H1 (cell line): Measurements from ENCODE around the gene SMIM35. TPM values are rescaled to one million over a fixed set of nuclear protein-coding genes. Genes with fewer than 3 reads are reported as not detected.

Source experiments
- CTCF ChIA-PET: fragments of 300-600 bp; sonication (Branson Sonifier 250); formaldehyde crosslinking; loops from one replicate; lab custom pipeline; 2021; ENCODE audit not compliant: partially characterized antibody; lab: Charles Lee
- POLR2A ChIA-PET: fragments of 300-600 bp; sonication (Branson Sonifier 250); formaldehyde crosslinking; loops from one replicate; lab custom pipeline; 2021; ENCODE audit warnings: inconsistent platforms; ENCODE audit not compliant: partially characterized antibody; lab: Charles Lee
- DNase-seq, 2 experiments: peaks; one replicate each; pipeline versions ENCODE4 v3.0.0 to v3.0.0-alpha.2; 2010 to 2022; ENCODE audit warnings: low spot score in 2 of 2, low read depth in 1 of 2, mixed read lengths in 1 of 2
- FAIRE-seq: peaks from 2 replicates; lab custom pipeline; 2011; peaks lifted over from hg19 to GRCh38; lab: Jason Lieb, UNC
- H2AFZ ChIP-seq: 2 replicates; pipeline ENCODE4 v1.8.1; 2012; ENCODE audit warnings: low read length, inconsistent platforms
- H2AK5ac ChIP-seq: 2 replicates; pipeline ENCODE4 v1.6.1; 2013; ENCODE audit warnings: low read depth, low read length
- H2BK120ac ChIP-seq: replicated peaks from 2 replicates; pipeline ENCODE3; 2013; ENCODE audit warnings: low read depth, low read length, inconsistent platforms
- H2BK12ac ChIP-seq: 2 replicates; pipeline ENCODE4 v1.6.1; 2013; ENCODE audit warnings: low read depth, low read length
- H2BK15ac ChIP-seq: 2 replicates; pipeline ENCODE4 v1.6.1; 2013; ENCODE audit warnings: low read length
- H2BK20ac ChIP-seq: 2 replicates; pipeline ENCODE4 v1.6.1; 2013; ENCODE audit warnings: low read length
- H2BK5ac ChIP-seq: 2 replicates; pipeline ENCODE4 v1.6.1; 2013; ENCODE audit warnings: low read depth, low read length
- H3K14ac ChIP-seq: 2 replicates; pipeline ENCODE4 v1.6.1; 2013; ENCODE audit warnings: inconsistent platforms; ENCODE audit not compliant: insufficient read length
- H3K18ac ChIP-seq: 2 replicates; pipeline ENCODE4 v1.6.1; 2013; ENCODE audit warnings: low read length; ENCODE audit errors: extremely low read depth
- H3K23ac ChIP-seq: 2 replicates; pipeline ENCODE4 v1.6.1; 2013; ENCODE audit warnings: inconsistent platforms; ENCODE audit not compliant: insufficient read length
- H3K23me2 ChIP-seq: 2 replicates; pipeline ENCODE4 v1.6.1; 2013; ENCODE audit warnings: low read depth, low read length
- H3K27ac ChIP-seq: 2 replicates; pipeline ENCODE4 v1.6.1; 2011; ENCODE audit warnings: low read depth, low read length, inconsistent platforms
- H3K27me3 ChIP-seq, 4 experiments: replicated peaks in 1 of 4; 1 replicate in 1 of 4; 2 replicates in 3 of 4; pipeline versions ENCODE4 v1.6.1 to v1.8.1; 2011 to 2013; ENCODE audit warnings: low read length in 3 of 4, mild to moderate bottlenecking in 3 of 4, inconsistent platforms in 2 of 4, mixed read lengths in 2 of 4, moderate library complexity in 1 of 4; ENCODE audit not compliant: control insufficient read depth in 3 of 4, insufficient read depth in 3 of 4; ENCODE audit errors: extremely low read depth in 1 of 4
- H3K36me3 ChIP-seq, 4 experiments: 2 replicates each; pipeline versions ENCODE4 v1.6.1 to v1.8.1; 2011 to 2013; ENCODE audit warnings: mild to moderate bottlenecking in 4 of 4, low read length in 3 of 4, moderate library complexity in 2 of 4, control low read depth in 1 of 4, inconsistent platforms in 1 of 4; ENCODE audit not compliant: insufficient read depth in 4 of 4, control insufficient read depth in 2 of 4
- H3K4ac ChIP-seq: replicated peaks from 2 replicates; pipeline ENCODE3; 2013; ENCODE audit warnings: low read length, low read depth, mixed read lengths, inconsistent platforms; ENCODE audit not compliant: insufficient read length
- H3K4me1 ChIP-seq, 4 experiments: replicated peaks in 1 of 4; 1 replicate in 1 of 4; 2 replicates in 3 of 4; pipeline versions ENCODE4 v1.6.1 to v1.8.1; 2011 to 2013; ENCODE audit warnings: low read length in 3 of 4, inconsistent platforms in 2 of 4, mixed read lengths in 1 of 4; ENCODE audit not compliant: insufficient read depth in 4 of 4, control insufficient read depth in 3 of 4
- H3K4me2 ChIP-seq, 2 experiments: 2 replicates each; pipeline versions ENCODE4 v1.6.1 to v1.8.1; 2011 to 2013; ENCODE audit warnings: low read depth in 2 of 2, low read length in 2 of 2, control low read depth in 1 of 2, inconsistent platforms in 1 of 2, mild to moderate bottlenecking in 1 of 2; ENCODE audit not compliant: insufficient read depth in 1 of 2
- H3K4me3 ChIP-seq, 4 experiments: fragments of 200-600, 300-600 bp in 1 of 4; sonication (generic), shearing (Covaris generic), sonication (Bioruptor Twin) in 1 of 4; 2 replicates each; pipeline versions ENCODE4 v1.5.1 to v1.8.1; 2011 to 2016; ENCODE audit warnings: low read length in 4 of 4, low read depth in 3 of 4, control low read depth in 2 of 4, inconsistent platforms in 2 of 4, mild to moderate bottlenecking in 2 of 4, mixed read lengths in 1 of 4, moderate library complexity in 1 of 4; ENCODE audit not compliant: insufficient read depth in 2 of 4; ENCODE audit errors: extremely low read depth in 1 of 4
- H3K56ac ChIP-seq: replicated peaks from 2 replicates; pipeline ENCODE3; 2013; ENCODE audit warnings: low read depth, mild to moderate bottlenecking, mixed read lengths, low read length, inconsistent platforms; ENCODE audit not compliant: insufficient read length
- H3K79me1 ChIP-seq: 2 replicates; pipeline ENCODE4 v1.6.1; 2013; ENCODE audit warnings: low read depth, low read length, control low read depth
- H3K79me2 ChIP-seq, 2 experiments: 2 replicates each; pipeline versions ENCODE4 v1.6.1 to v1.8.1; 2012 to 2013; ENCODE audit warnings: low read length in 2 of 2, mild to moderate bottlenecking in 2 of 2, inconsistent platforms in 1 of 2; ENCODE audit not compliant: insufficient read depth in 2 of 2, control insufficient read depth in 1 of 2
- H3K9ac ChIP-seq, 4 experiments: replicated peaks in 1 of 4; 1 replicate in 1 of 4; 2 replicates in 3 of 4; pipeline versions ENCODE4 v1.6.1 to v1.8.1; 2011 to 2013; ENCODE audit warnings: low read depth in 3 of 4, low read length in 3 of 4, control low read depth in 2 of 4, mild to moderate bottlenecking in 2 of 4, moderate library complexity in 2 of 4, inconsistent platforms in 1 of 4; ENCODE audit errors: extremely low read depth in 1 of 4
- H3K9me3 ChIP-seq, 2 experiments: 2 replicates each; pipeline versions ENCODE4 v1.6.1 to v1.8.1; 2012 to 2013; ENCODE audit warnings: mild to moderate bottlenecking in 2 of 2, moderate library complexity in 2 of 2, control low read depth in 1 of 2, inconsistent platforms in 1 of 2, low read depth in 1 of 2, low read length in 1 of 2, mixed read lengths in 1 of 2; ENCODE audit not compliant: insufficient read depth in 2 of 2
- H4K20me1 ChIP-seq, 2 experiments: replicated peaks in 1 of 2; 2 replicates each; pipeline versions ENCODE3 to v1.8.1; 2011 to 2013; ENCODE audit warnings: inconsistent platforms in 2 of 2, low read length in 2 of 2, mild to moderate bottlenecking in 1 of 2; ENCODE audit not compliant: insufficient read depth in 2 of 2, control insufficient read depth in 1 of 2
- H4K5ac ChIP-seq: 2 replicates; pipeline ENCODE4 v1.6.1; 2013; ENCODE audit warnings: low read length, low read depth, mixed read lengths, inconsistent platforms; ENCODE audit not compliant: insufficient read length
- H4K8ac ChIP-seq: 2 replicates; pipeline ENCODE4 v1.8.0; 2013; ENCODE audit warnings: mild to moderate bottlenecking, moderate library complexity, low read length, inconsistent platforms; ENCODE audit not compliant: insufficient read depth; ENCODE audit errors: extremely low read depth
- H4K91ac ChIP-seq: replicated peaks from 2 replicates; pipeline ENCODE3; 2013; ENCODE audit warnings: low read length, mixed read lengths, inconsistent platforms; ENCODE audit not compliant: insufficient read length
- NANOG ChIP-seq: IDR thresholded peaks from 2 replicates; pipeline ENCODE4 v1.6.1; 2011; ENCODE audit warnings: low read length, low read depth, mild to moderate bottlenecking, inconsistent platforms; ENCODE audit not compliant: insufficient read depth, poor library complexity, severe bottlenecking
- SIN3A ChIP-seq, 2 experiments: IDR thresholded peaks in 1 of 2; conservative IDR thresholded peaks in 1 of 2; 2 replicates each; pipeline ENCODE4 v1.6.1; 2011 to 2012; ENCODE audit warnings: low read length in 2 of 2, improper control_type of control experiment in 1 of 2, low read depth in 1 of 2, mild to moderate bottlenecking in 1 of 2
- SP1 ChIP-seq: IDR thresholded peaks from 2 replicates; pipeline ENCODE4 v1.6.1; 2011; ENCODE audit warnings: low read depth, low read length
- WGBS, 2 experiments: shearing (Covaris generic) in 1 of 2; methylation state at CpG; one replicate each; pipeline versions ENCODE4 v1.1.6 to v1.1.7; 2013 to 2015; ENCODE audit warnings: low lambda C conversion rate in 2 of 2, mixed read lengths in 2 of 2, inconsistent platforms in 1 of 2, low coverage in 1 of 2, missing lambda C conversion rate in 1 of 2; ENCODE audit not compliant: insufficient replicate concordance in 2 of 2, insufficient coverage in 1 of 2, insufficient read length in 1 of 2; ENCODE audit errors: extremely low coverage in 1 of 2, missing lambda C conversion rate in 1 of 2; 5-methylcytosine and 5-hydroxymethylcytosine counted together
- polyA plus RNA-seq, 7 experiments: library from polyadenylated mRNA; depleted of rRNA in 3 of 7; stranded (reverse) in 5 of 7; unstranded in 2 of 7; fragments of >200 nt in 5 of 7; fragments of 200-250 nt in 2 of 7; gene quantifications; 1 replicate in 5 of 7; 2 replicates in 1 of 7; 4 replicates in 1 of 7; pipeline versions ENCODE4 v1.2.1 to v1.2.3, GENCODE V29; 2011 to 2013; ENCODE audit warnings: missing spikeins in 2 of 7, mixed read lengths in 2 of 7
- total RNA-seq: library from RNA; stranded (reverse); fragmentation: NEBNext Ultra II Directional; extraction: Animal tissue kit (Norgen Biotek cat#: 25700); gene quantifications from 2 replicates; pipeline ENCODE4 v1.2.1, GENCODE V29; 2021

The SMIM35 gene
- total and polyA plus RNA-seq, 2 of the 8 experiments (the other 6 are each of a cell fraction or from before 2014, with no cell fraction given): not detected

- Histone ChIP-seq H3K9ac (no peak overlapping the region), H3K4me1 (peaks cover 0 to 13% (median 8%) of the 10 kb centered on the region in 4 experiments; a peak in 6 of 7 replicates), H3K36me3 (no peaks in the 10 kb centered on the region), H3K18ac (no peak overlapping the region), H3K4me3 (no peak overlapping the region), H2BK120ac (no peak overlapping the region), H4K5ac (no peak overlapping the region), H4K8ac (no peak overlapping the region), H3K23ac (no peak overlapping the region), H3K4me2 (no peak overlapping the region), H4K20me1 (no peaks in the 10 kb centered on the region), H3K79me1 (no peaks in the 10 kb centered on the region), H2AK5ac (no peak overlapping the region), H3K9me3 (no peaks in the 10 kb centered on the region), H3K56ac (no peak overlapping the region), H2BK20ac (no peak overlapping the region; the same call in 1 of the 2 replicates), H2BK12ac (no peak overlapping the region), H2AFZ (no peak overlapping the region), H3K27ac (no peak overlapping the region), H2BK15ac (no peak overlapping the region; the same call in 1 of the 2 replicates), H3K79me2 (no peaks in the 10 kb centered on the region), H3K27me3 (no peaks in the 10 kb centered on the region; a peak in 1 of 7 replicates), H3K14ac (no peak overlapping the region), H2BK5ac (no peak overlapping the region), H4K91ac (no peak overlapping the region), H3K4ac (no peak overlapping the region), H3K23me2 (no peaks in the 10 kb centered on the region)
- FAIRE-seq (no peak), DNase-seq (no peak)
- POLR2A ChIA-PET: no interaction called here
- no peak for TF ChIP-seq SIN3A (conservative IDR thresholded peaks at IDR 0.05 in 1 of 2, IDR thresholded peaks at IDR 0.05 in 1 of 2; ENCODE audit: low read depth in 1 of 2, low read length in 2 of 2)
- TF ChIP-seq SP1: no peak
- no peak for TF ChIP-seq NANOG
- 88% methylated on average over 3 of the region's 3 CpGs; no CpG with 5 or more reads in 1 of the 2 experiments for WGBS, 2 experiments
- CTCF ChIA-PET: interaction anchor here (0.7 to 1.6 kb wide), 5 partner anchors 13 to 184 kb away, joined by 3 to 7 read pairs (median 3); no protein-coding TSS in a partner anchor
Observed at GRCh38 chr11:118100691-118101232, 14.0 kb upstream of the SMIM35 start.
